ENCODE results near the gene CTBS.
A peak's percentile ranks its signal among the peaks of the same experiment; 100 is the strongest.
"Not testable (repeated sequence)": the region's sequence is repeated elsewhere in the genome, so short reads cannot be mapped to it uniquely, and the experiment has no call there.

Gene CTBS

GRCh38 chr1:84584126-84584525 lies 9.9 kb upstream of the CTBS start:
- no peak for DNase-seq

DNA sequence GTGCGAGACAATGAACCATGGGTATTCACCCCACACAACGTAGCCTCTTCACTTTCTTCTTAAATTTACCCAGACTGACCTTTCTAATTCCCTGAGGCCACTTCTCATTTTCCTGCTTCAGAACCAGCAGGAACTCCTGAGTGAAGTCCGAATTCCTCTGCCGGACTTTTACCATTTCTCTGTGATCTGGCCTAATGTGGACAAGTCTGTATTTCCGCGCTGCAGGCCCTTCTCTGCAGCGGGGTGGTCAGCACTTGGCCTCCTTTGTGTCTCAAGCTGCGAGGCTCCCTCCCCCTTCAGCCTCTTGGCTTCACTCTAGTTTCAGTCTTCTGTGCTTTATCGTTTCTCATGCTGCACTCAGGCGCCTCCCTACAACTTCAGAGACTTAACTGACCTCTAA lies 9.4 kb upstream of the CTBS start:
- peak; percentile 82 for DNase-seq

DNA sequence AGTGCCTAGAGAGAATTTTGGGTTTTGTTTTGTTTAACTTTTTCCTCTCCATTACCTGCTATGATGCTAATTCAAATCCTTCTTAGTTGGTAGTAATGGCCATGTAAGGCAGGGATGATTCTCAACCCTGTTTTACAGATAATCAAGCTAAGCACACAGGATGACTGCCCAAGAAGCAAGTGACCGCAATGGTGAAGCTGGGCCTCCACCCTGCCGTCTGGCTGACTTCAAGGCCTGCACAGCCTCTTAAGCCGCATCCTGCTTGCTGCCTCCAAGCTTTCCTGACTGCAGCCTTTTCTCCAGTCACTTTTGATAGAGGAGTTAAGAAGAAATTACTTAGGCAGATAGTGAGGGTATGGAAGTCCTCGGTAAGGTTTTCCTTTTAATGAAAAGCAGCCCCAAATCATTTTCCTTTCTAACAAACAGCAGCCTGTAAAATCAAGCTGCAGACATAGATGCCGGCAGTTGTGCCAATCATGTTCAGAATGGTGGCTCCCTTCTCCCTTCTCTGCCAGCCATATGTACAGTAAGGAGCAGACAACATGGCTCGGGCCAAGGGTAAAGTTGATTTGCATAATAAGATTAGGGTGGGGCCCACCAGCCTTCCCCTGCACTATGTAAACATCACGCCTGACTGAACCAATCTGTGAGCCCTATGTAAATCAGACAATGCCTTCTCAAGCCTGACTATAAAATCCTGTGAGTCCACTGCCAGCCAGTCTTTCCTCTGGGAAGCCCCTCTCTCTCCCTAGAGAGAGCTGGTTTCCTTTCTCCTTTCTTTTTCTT lies 8.8 kb upstream of the CTBS start:
- DNase-seq: peak; percentile 96

DNA sequence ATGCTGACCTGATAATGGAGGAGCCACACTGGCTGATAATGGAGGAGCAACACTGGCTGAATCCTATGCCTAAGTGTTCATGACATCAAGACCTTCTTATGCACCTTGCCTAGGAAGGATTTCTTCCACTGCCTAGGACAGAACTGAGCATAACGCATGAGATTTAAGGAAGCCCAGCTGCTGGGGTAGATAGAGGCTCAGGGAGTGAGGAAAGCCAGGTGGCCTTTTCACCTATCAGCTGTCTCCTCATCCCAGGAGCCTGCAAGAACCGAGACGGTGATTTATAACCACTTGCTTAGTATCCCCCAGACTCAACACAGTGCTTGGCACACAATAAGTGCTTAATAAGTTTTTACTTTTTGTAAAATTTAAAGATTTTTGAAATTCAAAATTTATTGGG lies 7.4 kb upstream of the CTBS start:
- DNase-seq: no peak

GRCh38 chr1:84574936-84575335 lies 696 bp upstream of the CTBS start:
- DNase-seq: no peak

DNA sequence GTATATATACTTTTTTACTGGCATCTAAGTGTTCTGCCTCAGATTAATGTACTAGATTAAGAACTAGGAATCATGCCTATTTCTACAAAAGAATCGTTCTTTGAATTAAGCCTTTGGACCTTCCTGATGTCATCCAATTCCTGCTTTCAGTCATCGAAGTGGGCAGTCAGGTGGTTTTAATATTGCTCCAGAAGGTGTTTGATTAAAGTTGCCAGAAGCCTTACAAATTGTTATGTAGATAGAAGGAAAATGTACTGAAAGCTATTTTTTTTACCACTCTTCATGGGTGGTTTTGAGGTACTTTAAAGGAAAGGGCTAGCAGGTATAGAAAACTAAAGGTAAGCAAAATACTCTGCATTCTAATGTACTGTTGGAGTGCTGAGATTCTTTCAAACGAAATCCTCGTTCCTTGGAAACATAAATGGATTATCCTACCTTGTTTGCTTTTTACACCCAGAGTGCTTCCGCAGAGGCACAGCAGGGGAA lies 716 bp downstream of the CTBS start:
- DNase-seq: no peak

DNA sequence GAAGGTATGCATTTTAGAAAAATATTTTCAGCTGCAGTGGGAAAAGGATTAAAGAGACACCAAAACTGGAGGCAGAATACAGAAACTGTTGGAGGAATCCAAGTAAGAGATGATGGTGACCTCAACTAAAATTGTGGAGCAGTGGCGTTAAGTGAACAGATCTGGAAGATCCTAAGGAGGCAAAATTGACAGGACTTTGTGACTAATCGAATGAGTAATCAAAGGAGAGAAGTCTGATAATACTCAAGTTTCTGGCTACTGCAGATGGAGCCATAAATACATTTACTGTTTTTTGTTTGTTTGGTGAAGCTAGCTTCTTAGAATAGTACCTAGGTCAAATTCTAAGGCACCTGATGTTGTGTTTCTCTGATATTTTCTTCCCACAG lies 3.1 kb downstream of the CTBS start:
- DNase-seq: no peak

DNA sequence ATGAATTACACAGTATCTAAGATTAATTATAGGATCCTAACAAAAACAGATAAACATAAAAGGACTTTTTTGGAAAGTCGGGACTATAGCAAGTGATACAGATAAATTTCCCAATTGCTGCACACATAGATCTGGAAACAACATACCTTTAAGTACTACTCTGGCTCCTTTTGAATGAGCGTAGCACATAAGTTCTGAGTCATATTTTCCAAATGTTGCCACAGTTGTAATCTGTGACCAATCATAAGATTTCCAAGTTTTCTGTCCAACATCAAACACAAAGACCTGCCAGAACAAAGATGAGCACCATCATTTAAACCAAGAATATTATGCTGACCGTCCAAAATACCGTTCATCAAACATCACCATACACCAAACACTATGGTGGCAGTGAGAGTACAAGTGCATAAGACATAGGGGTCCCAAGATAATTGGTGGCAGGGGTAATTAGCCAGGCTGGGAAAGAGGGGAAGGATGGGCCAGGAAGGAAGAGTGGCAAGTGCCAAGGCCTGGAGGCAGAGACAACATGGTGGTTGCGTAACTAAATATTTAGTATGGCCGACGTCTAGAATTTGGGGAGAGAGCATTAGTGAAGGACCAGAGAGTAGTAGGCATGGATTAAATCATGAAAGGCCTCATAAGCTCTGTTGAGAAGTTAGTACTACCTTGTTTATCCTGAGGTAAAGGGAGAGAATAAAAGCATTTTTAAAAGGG lies 3.6 kb downstream of the CTBS start:
- no peak for DNase-seq

DNA sequence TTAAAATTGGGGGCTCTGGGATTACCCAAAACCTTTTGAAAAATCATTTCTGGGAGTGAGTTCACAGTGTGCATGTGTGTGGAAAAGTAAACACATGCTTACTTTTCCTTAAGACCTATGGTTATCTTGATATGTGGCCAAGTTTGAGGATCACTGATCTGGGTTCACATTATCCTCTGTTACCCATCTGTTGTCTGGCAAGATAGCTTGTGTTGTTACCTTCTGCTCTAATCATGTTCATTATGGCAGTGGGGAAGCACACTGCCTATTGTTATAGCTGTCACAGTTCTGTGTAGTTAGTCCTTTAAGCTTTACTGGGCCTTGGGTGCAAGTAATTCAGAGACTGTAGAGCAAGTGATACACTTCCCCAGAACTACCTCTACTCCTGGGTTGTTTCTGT lies 5.0 kb downstream of the CTBS start:
- no peak for DNase-seq

DNA sequence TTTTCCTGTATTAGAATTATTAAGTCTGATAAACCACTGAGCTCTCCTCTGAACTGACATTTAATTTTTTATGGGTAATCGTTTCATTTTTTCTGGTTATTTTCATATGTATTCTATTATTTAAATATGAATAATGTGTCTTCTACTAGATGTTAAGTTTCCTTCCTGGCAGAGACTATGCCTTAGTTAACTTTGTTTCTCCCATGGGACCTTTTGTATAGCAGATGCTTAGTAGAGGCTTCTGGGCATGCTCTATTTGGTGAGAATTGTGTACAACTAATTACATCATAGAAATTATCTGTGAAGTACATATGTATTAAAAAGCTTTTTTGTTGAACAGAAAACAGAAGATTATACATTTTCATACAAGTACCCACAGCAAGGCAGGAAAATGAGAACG lies 23.4 kb downstream of the CTBS start:
- no peak for DNase-seq

DNA sequence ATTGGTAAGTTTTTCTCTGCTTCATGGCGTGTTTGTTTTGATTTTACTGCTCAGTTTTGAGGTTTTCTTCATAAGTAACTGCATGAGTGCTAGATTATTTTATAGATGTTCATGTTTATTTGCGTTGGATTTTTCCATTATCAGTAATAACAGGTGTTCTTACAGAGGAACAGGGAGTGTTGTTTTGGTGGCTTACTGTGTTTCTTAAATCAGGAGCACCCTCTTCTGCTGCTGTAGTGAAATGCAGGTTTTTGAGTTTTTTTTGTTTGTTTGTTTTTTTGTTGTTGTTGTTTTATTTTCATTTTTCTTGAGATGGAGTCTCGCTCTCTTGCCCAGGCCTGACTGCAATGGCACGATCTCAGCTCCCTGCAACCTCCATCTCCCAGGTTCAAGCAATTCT lies 32.6 kb downstream of the CTBS start:
- DNase-seq: no peak

DNA sequence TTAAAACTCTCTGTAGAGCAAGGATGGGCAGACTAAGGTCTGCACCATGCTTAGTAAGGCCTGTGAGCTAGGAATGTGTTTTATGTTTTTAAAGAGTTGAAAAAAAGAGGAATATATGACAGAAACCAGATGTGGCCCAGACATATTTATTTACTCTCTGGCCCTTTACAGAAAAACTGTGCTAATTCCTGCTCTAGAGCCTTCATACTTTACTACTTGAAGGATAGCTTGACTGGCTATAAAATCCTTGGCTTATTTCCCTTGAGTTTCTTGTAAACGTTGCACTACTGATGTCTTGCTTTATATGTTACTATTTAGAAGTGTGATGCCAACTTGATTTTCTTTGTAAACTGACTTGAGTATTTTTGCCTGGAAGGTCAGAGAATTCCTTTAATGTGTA lies 33.5 kb downstream of the CTBS start:
- DNase-seq: no peak

- DNase-seq: no peak
Observed at GRCh38 chr1:84539972-84540371, 34.3 kb downstream of the CTBS start.

DNA sequence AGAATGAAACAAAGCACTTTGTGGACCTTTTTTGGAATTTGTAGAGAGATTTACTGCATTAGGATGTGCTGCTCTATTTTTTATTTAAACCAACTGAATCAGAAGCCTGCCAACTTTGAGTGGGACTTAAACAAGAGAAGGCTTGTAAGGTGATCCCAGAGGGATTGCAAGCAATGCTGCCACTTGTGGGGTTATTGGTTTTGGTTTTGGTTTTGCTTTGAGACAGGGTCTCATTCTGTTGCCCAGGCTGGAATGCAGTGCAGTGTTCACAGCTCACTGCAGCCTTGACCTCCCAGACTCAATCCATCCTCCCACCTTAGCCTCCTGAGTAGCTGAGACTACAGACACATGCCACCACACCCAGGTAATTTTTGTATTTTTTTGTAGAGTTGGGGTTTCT lies 35.6 kb downstream of the CTBS start:
- DNase-seq: no peak

GRCh38 chr1:84525779-84526178 lies 48.5 kb downstream of the CTBS start:
- DNase-seq: no peak

- DNase-seq: no peak
Observed at GRCh38 chr1:84524590-84524989, 49.6 kb downstream of the CTBS start.

GRCh38 chr1:84510668-84511067 lies 63.6 kb downstream of the CTBS start:
- DNase-seq: no peak

DNA sequence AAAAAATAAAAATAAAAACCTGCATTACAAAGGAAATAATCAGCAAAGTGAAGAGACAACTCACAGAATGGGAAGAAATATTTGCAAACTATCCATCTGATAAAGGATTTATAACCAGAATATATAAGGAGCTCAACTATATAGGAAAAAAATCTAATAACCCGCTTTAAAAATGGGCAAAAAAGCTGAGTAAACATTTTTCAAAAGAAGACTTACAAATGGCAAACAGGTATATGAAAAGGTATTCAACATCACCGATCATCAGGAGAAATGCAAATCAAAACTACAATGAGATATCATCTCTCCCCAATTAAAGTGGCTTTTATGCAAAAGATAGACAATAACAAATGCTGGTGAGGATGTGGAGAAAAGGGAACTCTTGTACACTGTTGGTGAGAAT lies 64.1 kb downstream of the CTBS start:
- no peak for DNase-seq

GRCh38 chr1:84509029-84509428 lies 65.2 kb downstream of the CTBS start:
- DNase-seq: no peak

GRCh38 chr1:84508510-84508909 lies 65.7 kb downstream of the CTBS start:
- no peak for DNase-seq

DNA sequence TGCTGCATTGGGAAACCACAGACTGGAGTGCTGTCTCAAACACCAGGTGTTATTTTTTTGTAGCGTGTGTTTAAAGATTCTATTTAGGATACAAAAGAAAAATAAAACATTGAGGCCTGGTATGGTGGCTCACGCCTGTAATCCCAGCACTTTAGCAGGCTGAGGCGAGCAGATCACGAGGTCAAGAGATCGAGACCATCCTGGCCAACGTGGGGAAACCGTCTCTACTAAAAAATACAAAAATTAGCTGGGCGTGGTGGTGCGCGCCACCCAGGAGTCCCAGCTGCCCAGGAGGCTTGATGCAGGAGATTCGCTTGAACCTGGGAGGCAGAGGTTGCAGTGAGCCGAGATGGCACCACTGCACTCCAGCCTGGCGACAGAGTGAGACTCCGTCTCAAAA lies 66.4 kb downstream of the CTBS start:
- not testable (repeated sequence) for DNase-seq

GRCh38 chr1:84506729-84507453 lies 67.3 kb downstream of the CTBS start:
- peak; percentile 58 for DNase-seq

DNA sequence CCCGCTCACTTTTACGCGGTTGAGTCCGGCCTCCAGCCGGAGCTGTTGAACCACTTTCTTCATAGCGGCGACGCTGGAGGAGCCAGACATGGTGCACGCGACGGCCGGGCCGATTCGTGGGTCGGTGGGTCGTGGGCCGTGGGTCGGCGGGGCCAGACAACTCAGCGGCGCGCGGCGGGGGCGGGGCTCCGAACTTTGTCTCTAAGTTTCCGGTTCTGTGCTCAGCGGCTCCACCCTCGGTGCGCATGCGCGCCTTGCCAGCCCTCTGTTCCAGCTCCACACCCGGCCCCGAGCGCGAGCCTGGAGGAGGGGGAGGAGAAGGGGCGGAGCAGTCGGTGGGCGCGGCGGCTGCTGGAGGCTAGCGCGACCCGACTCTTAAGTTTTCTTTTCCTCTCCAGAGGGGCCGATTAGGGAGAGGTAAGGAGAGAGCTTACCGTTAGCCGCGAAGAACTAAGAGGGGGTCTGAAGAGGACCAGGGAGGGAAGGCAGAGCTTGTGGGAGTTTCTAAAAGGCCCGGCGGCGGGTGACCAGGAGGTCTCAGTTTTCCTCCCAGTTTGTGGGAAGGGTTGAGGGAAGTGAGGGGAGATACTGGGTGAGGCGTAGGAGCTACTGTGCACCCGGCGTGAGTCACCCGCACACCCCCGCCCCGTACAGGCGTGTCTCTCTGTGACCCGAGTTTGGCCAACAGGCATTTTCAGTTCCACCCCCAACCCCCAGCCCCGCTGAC lies 68.1 kb downstream of the CTBS start, which contains the start of the genes GNG5 and SPATA1:
Gene GNG5, minus strand, starts transcription at position 580 of the 727 bp plus-strand sequence. Its CDS starts 490 bp downstream, at position 90.
Gene SPATA1, plus strand, starts transcription at position 385 of the 727 bp plus-strand sequence. CDS start 9,974 bp downstream, outside the sequence.
- peak; percentile 99 for DNase-seq
